DOHH2 (cell line): ENCODE data around the gene IPO5.

Experiments used
- EZH2phosphoT487 ChIP-seq: fragments of 200-600 bp; sonication (generic); IDR thresholded peaks from 2 replicates; pipeline ENCODE4 v1.6.1; 2017; ENCODE audit warnings: borderline replicate concordance, mild to moderate bottlenecking, antibody characterized with exemption, low read length, moderate library complexity, mixed read lengths
- TF ChIP-seq, protein P1 (sequence below): fragments of 200-600 bp; sonication (generic); IDR thresholded peaks from one replicate; pipeline ENCODE4 v1.5.1; 2014; ENCODE audit warnings: antibody characterized with exemption, mild to moderate bottlenecking, low read depth, low read length; ENCODE audit not compliant: poor library complexity, severe bottlenecking

DNA sequence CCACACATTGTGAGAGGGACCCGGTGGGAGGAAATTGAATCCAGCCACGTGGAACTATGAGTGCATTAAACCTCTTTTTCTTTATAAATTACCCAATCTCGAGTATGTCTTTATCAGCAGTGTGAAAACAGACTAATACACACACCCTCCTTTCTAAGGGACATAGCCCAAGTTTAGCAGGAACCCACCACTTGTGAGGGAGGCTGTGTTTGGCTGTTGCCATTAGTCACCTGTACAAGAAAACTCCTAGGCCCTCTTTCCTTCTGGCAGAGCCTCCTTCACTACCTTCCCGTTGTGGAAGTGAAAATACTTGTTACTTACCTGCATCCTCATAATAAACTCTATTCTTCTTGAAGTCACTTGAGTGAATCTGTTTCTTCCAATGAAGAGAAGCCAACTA is 113.2 kb downstream of the IPO5 start:
- TF ChIP-seq, protein P1, sequence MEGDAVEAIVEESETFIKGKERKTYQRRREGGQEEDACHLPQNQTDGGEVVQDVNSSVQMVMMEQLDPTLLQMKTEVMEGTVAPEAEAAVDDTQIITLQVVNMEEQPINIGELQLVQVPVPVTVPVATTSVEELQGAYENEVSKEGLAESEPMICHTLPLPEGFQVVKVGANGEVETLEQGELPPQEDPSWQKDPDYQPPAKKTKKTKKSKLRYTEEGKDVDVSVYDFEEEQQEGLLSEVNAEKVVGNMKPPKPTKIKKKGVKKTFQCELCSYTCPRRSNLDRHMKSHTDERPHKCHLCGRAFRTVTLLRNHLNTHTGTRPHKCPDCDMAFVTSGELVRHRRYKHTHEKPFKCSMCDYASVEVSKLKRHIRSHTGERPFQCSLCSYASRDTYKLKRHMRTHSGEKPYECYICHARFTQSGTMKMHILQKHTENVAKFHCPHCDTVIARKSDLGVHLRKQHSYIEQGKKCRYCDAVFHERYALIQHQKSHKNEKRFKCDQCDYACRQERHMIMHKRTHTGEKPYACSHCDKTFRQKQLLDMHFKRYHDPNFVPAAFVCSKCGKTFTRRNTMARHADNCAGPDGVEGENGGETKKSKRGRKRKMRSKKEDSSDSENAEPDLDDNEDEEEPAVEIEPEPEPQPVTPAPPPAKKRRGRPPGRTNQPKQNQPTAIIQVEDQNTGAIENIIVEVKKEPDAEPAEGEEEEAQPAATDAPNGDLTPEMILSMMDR: no peak
- TF ChIP-seq EZH2phosphoT487: no peak
